Calu3 (cell line): ENCODE results near the gene FFAR1. TPM values are rescaled to one million over a fixed set of nuclear protein-coding genes. Genes with fewer than 3 reads are reported as not detected.

ENCODE experiments used
- BruUV-seq: library from RNA; stranded (reverse); fragments of 400-500 nt; replicated peaks from 2 replicates; lab custom pipeline; 2021; lab: Mats Ljungman, UMichigan
- CTCF ChIA-PET: fragments of 300-600 bp; sonication (Branson Sonifier 250); formaldehyde crosslinking; loops from one replicate; lab custom pipeline; 2022; ENCODE audit warnings: antibody characterized with exemption; lab: Charles Lee
- DNase-seq: peaks from one replicate; pipeline ENCODE4 v3.0.0; 2022
- H3K27ac Mint-ChIP-seq: one replicate; pipeline ENCODE4 v1.8.0; 2022; ENCODE audit warnings: mixed read lengths; ENCODE audit not compliant: unreplicated experiment
- H3K27me3 Mint-ChIP-seq: one replicate; pipeline ENCODE4 v1.8.0; 2022; ENCODE audit warnings: mixed read lengths; ENCODE audit not compliant: unreplicated experiment
- H3K36me3 Mint-ChIP-seq: one replicate; pipeline ENCODE4 v1.8.0; 2022; ENCODE audit warnings: mild to moderate bottlenecking, moderate library complexity, mixed read lengths; ENCODE audit not compliant: insufficient read depth, unreplicated experiment
- H3K4me1 Mint-ChIP-seq: one replicate; pipeline ENCODE4 v1.8.0; 2022; ENCODE audit warnings: mild to moderate bottlenecking, low read depth, mixed read lengths; ENCODE audit not compliant: unreplicated experiment
- H3K4me3 Mint-ChIP-seq: one replicate; pipeline ENCODE4 v1.8.0; 2022; ENCODE audit warnings: mild to moderate bottlenecking, low read depth, moderate library complexity, mixed read lengths; ENCODE audit not compliant: unreplicated experiment
- H3K9me3 Mint-ChIP-seq: one replicate; pipeline ENCODE4 v1.8.0; 2022; ENCODE audit warnings: low read depth, mixed read lengths; ENCODE audit not compliant: unreplicated experiment
- intact Hi-C: fragments of 100-400 bp; cut with micrococcal nuclease; formaldehyde crosslinking; loops from one replicate; pipeline ENCODE4 v1.10.0; 2022; ENCODE audit not compliant: unreplicated experiment
- total RNA-seq: library from RNA; stranded (reverse); gene quantifications from 2 replicates; pipeline ENCODE4 v1.2.3, GENCODE V29; 2022
- TF ChIP-seq, protein P1 (sequence below): fragments of 200-600 bp; IDR thresholded peaks from one replicate; pipeline ENCODE4 v1.8.0; 2022; ENCODE audit warnings: antibody characterized with exemption; ENCODE audit not compliant: unreplicated experiment

The FFAR1 gene
- total RNA-seq, 1 experiment from 2014 or later, result not detected

DNA sequence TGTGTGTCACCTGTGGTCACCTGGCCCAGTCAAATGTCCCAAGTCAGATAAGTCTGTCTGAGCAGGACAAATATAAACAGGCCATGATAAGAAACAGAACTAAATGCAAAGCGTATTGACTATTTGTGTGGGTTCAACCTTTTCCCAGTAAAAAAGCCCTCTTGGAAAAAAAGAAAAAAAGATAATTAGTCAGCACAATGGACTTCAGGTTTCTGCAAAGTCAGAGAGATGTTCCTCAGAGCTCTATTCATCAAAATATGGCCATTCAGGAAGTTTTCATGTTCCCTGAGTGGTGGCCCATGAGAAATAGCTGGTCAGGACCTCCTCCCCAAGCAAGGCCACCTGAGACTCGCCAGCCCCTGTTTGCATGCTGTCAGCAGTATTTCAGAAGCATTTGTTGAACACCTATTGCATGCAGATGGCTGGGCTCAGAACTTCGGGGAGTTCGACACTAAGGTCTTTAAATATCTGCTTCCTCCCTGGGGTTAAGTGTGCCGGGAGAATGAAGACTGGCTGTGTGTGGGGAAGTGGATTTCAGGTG lies 13.2 kb downstream of the FFAR1 start:
- H3K27ac Mint-ChIP-seq, result no peak overlapping the region
- H3K4me3 Mint-ChIP-seq, result no peak overlapping the region
- BruUV-seq, result no TSS peak
- TF ChIP-seq, protein P1, sequence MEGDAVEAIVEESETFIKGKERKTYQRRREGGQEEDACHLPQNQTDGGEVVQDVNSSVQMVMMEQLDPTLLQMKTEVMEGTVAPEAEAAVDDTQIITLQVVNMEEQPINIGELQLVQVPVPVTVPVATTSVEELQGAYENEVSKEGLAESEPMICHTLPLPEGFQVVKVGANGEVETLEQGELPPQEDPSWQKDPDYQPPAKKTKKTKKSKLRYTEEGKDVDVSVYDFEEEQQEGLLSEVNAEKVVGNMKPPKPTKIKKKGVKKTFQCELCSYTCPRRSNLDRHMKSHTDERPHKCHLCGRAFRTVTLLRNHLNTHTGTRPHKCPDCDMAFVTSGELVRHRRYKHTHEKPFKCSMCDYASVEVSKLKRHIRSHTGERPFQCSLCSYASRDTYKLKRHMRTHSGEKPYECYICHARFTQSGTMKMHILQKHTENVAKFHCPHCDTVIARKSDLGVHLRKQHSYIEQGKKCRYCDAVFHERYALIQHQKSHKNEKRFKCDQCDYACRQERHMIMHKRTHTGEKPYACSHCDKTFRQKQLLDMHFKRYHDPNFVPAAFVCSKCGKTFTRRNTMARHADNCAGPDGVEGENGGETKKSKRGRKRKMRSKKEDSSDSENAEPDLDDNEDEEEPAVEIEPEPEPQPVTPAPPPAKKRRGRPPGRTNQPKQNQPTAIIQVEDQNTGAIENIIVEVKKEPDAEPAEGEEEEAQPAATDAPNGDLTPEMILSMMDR, result no peak
- CTCF ChIA-PET, result no interaction called here
- peaks cover 85% of the 10 kb centered on the region for H3K27me3 Mint-ChIP-seq
- DNase-seq, result no peak
- no peaks in the 10 kb centered on the region for H3K36me3 Mint-ChIP-seq
- H3K4me1 Mint-ChIP-seq, result peaks cover 8% of the 10 kb centered on the region
- H3K9me3 Mint-ChIP-seq, result no peaks in the 10 kb centered on the region
- intact Hi-C loops, result no loop called here

DNA sequence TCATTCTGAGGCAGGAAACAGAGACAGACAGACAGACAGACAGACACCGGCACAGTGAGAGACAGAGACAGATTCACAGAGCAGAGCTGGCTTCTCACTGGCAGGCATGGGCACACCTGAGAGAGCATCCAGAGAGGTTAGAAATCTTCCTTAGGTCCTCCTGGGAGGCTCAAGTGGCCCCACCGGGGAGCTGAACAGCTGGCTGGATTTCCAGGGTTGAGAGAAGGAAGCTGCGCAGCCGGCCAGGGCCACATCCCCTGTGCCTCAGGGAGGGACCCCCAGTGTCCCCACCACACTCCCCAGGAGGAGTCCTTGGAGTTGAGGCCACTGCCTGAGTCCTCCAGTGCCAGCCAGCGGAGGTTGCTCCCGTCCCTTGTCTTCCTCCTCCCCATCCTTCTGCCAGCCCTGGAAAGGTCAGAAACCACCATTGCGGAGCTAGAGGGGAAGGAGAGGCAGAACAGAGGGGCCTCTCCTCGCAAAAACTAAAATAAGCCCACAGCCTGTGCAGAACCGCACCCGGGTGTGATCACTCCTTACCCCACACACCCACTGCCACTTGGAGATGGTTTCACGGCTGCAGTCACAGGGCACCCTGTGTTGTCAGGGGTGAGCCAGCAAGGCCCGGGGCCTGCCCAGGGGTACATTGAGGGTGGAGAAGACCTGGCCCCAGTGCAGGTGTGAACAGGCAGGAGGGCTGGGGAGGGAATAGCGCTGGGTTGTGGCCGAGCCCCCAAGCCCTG lies 14.7 kb downstream of the FFAR1 start:
- TF ChIP-seq, protein P1, result no peak
- CTCF ChIA-PET, result interaction anchor here (0.8 kb wide), 1 partner anchor 50 kb away, joined by 4 read pairs; no protein-coding TSS in a partner anchor
- Mint-ChIP-seq H3K4me1 (peaks cover 8% of the 10 kb centered on the region), H3K36me3 (no peaks in the 10 kb centered on the region), H3K4me3 (no peak overlapping the region), H3K27ac (no peak overlapping the region), H3K9me3 (no peaks in the 10 kb centered on the region), H3K27me3 (peaks cover 85% of the 10 kb centered on the region)
- intact Hi-C loops, result no loop called here
- no peak for DNase-seq
- BruUV-seq, result no TSS peak

DNA sequence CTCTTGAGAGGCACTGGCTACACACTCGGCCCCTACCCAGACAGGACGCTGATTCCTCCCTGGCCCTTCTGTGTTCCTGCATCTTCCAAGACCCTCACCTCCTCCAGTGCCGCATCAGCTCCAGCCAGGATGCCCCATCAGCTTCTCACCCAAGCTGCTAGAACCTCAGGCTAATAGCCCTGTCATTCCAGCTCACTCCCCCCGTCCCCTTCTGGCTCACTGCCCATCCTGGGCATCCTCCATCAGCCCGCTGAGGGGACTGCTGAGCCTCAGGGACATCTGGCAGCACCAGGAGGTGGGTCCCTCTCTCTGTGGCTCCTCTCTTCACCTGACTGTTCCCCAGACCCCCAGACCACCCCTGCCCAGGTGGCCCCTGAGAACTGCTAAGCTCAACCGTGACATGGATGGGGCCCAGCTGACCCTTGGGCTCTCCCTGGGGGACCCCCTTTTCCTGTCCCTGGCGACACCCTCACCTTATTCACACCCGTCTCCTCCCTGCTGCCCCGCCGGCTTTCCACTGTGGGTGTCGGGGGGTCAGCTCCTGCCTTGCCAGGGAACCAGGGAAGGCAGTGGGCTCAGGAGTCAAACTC lies 15.4 kb downstream of the FFAR1 start:
- TF ChIP-seq, protein P1, result no peak
- BruUV-seq, result no TSS peak
- CTCF ChIA-PET, result interaction anchor here (1.0 kb wide), 1 partner anchor 11 kb away, joined by 4 read pairs; no protein-coding TSS in a partner anchor
- H3K9me3 Mint-ChIP-seq, result no peaks in the 10 kb centered on the region
- no peaks in the 10 kb centered on the region for H3K36me3 Mint-ChIP-seq
- H3K4me1 Mint-ChIP-seq, result peaks cover 4% of the 10 kb centered on the region
- H3K27ac Mint-ChIP-seq, result no peak overlapping the region
- H3K4me3 Mint-ChIP-seq, result no peak overlapping the region
- peaks cover 85% of the 10 kb centered on the region for H3K27me3 Mint-ChIP-seq
- intact Hi-C loops, result no loop called here
- DNase-seq, result no peak

DNA sequence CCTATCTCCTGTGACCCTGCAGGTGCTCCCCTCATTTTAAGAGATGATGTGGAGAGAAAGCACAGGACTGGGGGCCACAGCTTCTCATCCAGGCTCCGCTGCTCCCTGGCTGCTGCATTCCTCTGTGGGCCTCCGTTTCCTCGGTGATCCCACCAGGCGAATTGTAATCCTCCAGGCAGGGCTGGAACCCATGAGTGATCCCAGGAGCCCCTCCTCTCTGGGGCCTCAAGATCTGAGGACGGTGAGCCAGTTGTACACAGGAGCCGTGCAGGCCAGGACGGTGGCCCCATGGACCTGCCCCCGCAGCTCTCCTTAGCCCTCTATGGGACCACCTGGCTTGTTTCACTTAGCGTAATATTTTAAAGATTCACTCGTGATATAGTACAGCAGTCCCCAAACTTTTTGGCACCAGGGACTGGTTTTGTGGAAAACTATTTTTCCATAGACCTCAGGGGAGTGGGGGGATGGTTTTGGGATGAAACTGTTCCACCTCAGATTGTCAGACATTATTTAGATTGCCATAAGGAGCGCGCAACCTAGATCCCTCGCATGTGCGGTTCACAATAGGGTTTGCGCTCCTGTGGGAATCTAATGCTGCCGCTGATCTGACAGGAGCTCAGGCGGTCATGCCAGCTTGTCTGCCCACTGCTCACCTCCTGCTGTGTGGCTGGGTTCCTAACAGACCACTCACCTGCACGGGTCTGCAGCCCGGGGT lies 16.2 kb downstream of the FFAR1 start:
- no peak overlapping the region for H3K4me3 Mint-ChIP-seq
- BruUV-seq, result no TSS peak
- TF ChIP-seq, protein P1, result no peak
- CTCF ChIA-PET, result interaction anchor here (1.0 kb wide), 1 partner anchor 11 kb away, joined by 4 read pairs; no protein-coding TSS in a partner anchor
- intact Hi-C loops, result no loop called here
- H3K9me3 Mint-ChIP-seq, result no peaks in the 10 kb centered on the region
- no peak for DNase-seq
- peaks cover 85% of the 10 kb centered on the region for H3K27me3 Mint-ChIP-seq
- no peaks in the 10 kb centered on the region for H3K36me3 Mint-ChIP-seq
- no peaks in the 10 kb centered on the region for H3K4me1 Mint-ChIP-seq
- H3K27ac Mint-ChIP-seq, result no peak overlapping the region
